Tibial nerve (tissue), 3 donors: ENCODE data around the gene PEAK3.

Experiments used
- POLR2A ChIP-seq, 2 donors: fragments of 450-650 bp; IDR thresholded peaks; one replicate each; pipeline ENCODE4 v1.6.1; 2017; ENCODE audit warnings: antibody characterized with exemption in 2 of 2, mild to moderate bottlenecking in 2 of 2, moderate library complexity in 2 of 2
- TF ChIP-seq, protein P1 (sequence below), 5 experiments: fragments of 200-600 bp in 3 of 5; fragments of 450-650 bp in 2 of 5; sonication (generic) in 3 of 5; IDR thresholded peaks; one replicate each; pipeline ENCODE4 v1.5.1; 2016 to 2019; ENCODE audit warnings: antibody characterized with exemption in 5 of 5, mild to moderate bottlenecking in 3 of 5, moderate library complexity in 2 of 5

DNA sequence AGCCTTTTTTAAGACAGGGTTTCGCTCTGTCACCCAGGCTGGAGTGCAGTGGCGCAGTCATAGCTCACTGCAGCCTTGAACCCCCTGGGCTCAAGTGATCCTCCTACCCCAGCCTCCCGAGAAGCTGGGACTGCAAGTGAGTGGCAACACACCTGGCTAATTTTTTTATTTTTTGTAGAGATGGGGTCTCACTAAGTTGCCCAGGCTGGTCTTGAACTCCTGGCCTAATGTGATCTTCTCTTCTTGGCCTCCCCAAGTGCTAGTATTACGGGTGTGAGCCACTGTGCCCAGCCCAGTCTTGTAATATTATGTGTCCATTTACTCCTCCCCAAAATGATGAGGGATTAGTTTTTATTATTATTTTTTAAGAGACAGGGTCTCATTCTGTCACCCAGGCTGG lies 29.1 kb upstream of the PEAK3 start:
- TF ChIP-seq POLR2A (IDR thresholded peaks at IDR 0.05), result no peak
- TF ChIP-seq, protein P1, sequence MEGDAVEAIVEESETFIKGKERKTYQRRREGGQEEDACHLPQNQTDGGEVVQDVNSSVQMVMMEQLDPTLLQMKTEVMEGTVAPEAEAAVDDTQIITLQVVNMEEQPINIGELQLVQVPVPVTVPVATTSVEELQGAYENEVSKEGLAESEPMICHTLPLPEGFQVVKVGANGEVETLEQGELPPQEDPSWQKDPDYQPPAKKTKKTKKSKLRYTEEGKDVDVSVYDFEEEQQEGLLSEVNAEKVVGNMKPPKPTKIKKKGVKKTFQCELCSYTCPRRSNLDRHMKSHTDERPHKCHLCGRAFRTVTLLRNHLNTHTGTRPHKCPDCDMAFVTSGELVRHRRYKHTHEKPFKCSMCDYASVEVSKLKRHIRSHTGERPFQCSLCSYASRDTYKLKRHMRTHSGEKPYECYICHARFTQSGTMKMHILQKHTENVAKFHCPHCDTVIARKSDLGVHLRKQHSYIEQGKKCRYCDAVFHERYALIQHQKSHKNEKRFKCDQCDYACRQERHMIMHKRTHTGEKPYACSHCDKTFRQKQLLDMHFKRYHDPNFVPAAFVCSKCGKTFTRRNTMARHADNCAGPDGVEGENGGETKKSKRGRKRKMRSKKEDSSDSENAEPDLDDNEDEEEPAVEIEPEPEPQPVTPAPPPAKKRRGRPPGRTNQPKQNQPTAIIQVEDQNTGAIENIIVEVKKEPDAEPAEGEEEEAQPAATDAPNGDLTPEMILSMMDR (IDR thresholded peaks at IDR 0.05), result no peak
